WERI-Rb-1 (cell line): ENCODE measurements around the gene SLC12A3.

Source experiments
- DNase-seq: peaks from one replicate; pipeline ENCODE4 v3.0.0-alpha.2; 2020
- H3K27ac ChIP-seq: fragments of 250-450 bp; sonication (Bioruptor Pico); 2 replicates; pipeline ENCODE4 v1.5.1; 2020; ENCODE audit warnings: mild to moderate bottlenecking, moderate library complexity
- H3K27me3 ChIP-seq: fragments of 250-450 bp; sonication (Bioruptor Pico); 2 replicates; pipeline ENCODE4 v1.5.1; 2021; ENCODE audit warnings: mild to moderate bottlenecking, low read depth, moderate library complexity; ENCODE audit not compliant: insufficient read depth, severe bottlenecking
- H3K36me3 ChIP-seq: fragments of 250-450 bp; sonication (Bioruptor Pico); 2 replicates; pipeline ENCODE4 v1.5.1; 2020; ENCODE audit warnings: mild to moderate bottlenecking, moderate library complexity
- H3K4me3 ChIP-seq: 2 replicates; pipeline ENCODE4 v1.5.1; 2011; ENCODE audit warnings: low read depth, mild to moderate bottlenecking, control low read depth, low read length
- H3K9me3 ChIP-seq: fragments of 250-450 bp; sonication (Bioruptor Pico); 2 replicates; pipeline ENCODE4 v1.5.1; 2021; ENCODE audit warnings: mild to moderate bottlenecking, moderate library complexity; ENCODE audit not compliant: severe bottlenecking
- CTCF ChIP-seq: IDR thresholded peaks from 2 replicates; pipeline ENCODE4 v1.5.1; 2011; ENCODE audit warnings: low read depth, mild to moderate bottlenecking, control low read depth, inconsistent platforms, low read length

The SLC12A3 gene

GRCh38 chr16:56861092-56861610, 3.9 kb upstream of the SLC12A3 start:
- Histone ChIP-seq H3K4me3 (no peak overlapping the region), H3K27me3 (no peaks in the 10 kb centered on the region), H3K27ac (peak overlapping the region; percentile 68), H3K36me3 (no peaks in the 10 kb centered on the region), H3K9me3 (no peaks in the 10 kb centered on the region)
- no peak for TF ChIP-seq CTCF
- DNase-seq, result peak; percentile 74

GRCh38 chr16:56861756-56862155, 3.3 kb upstream of the SLC12A3 start:
- no peak for TF ChIP-seq CTCF
- peak overlapping the region; percentile 68 for H3K27ac ChIP-seq
- H3K27me3 ChIP-seq, result no peaks in the 10 kb centered on the region
- no peak for DNase-seq
- no peak overlapping the region for H3K4me3 ChIP-seq
- no peaks in the 10 kb centered on the region for H3K36me3 ChIP-seq
- H3K9me3 ChIP-seq, result no peaks in the 10 kb centered on the region

- no peak overlapping the region for H3K4me3 ChIP-seq
- no peaks in the 10 kb centered on the region for H3K9me3 ChIP-seq
- H3K36me3 ChIP-seq, result no peaks in the 10 kb centered on the region
- H3K27me3 ChIP-seq, result no peaks in the 10 kb centered on the region
- no peak overlapping the region for H3K27ac ChIP-seq
- DNase-seq, result no peak
- TF ChIP-seq CTCF, result no peak
Measured at GRCh38 chr16:56862776-56863175, 2.2 kb upstream of the SLC12A3 start.

GRCh38 chr16:56865394-56866062, 521 bp downstream of the SLC12A3 start:
- Histone ChIP-seq H3K9me3 (no peaks in the 10 kb centered on the region), H3K27me3 (no peaks in the 10 kb centered on the region), H3K4me3 (no peak overlapping the region), H3K36me3 (no peaks in the 10 kb centered on the region), H3K27ac (no peak overlapping the region)
- no peak for DNase-seq
- TF ChIP-seq CTCF, result no peak

GRCh38 chr16:56866955-56867830, 2.2 kb downstream of the SLC12A3 start:
- Histone ChIP-seq H3K27me3 (no peaks in the 10 kb centered on the region), H3K27ac (peak overlapping the region; percentile 46; the same call in 1 of the 2 replicates), H3K4me3 (no peak overlapping the region), H3K36me3 (no peaks in the 10 kb centered on the region), H3K9me3 (no peaks in the 10 kb centered on the region)
- peak; percentile 41 for DNase-seq
- TF ChIP-seq CTCF, result peak; percentile 51; the same call in 1 of the 2 replicates
